DND-41 (cell line): Measurements from ENCODE around the gene ZNF322.
"Not testable (repeated sequence)": the region's sequence is repeated elsewhere in the genome, so short reads cannot be mapped to it uniquely, and the experiment has no call there.

ENCODE experiments used
- ATAC-seq: fragments of 200-7000 bp; cut with Tn5 transposase; 3 replicates; pipeline ENCODE4 v1.9.1; 2021; ENCODE audit warnings: low read depth; ENCODE audit not compliant: insufficient read depth
- DNase-seq: peaks from one replicate; pipeline ENCODE4 v3.0.0-alpha.2; 2020
- H2AFZ ChIP-seq: 2 replicates; pipeline ENCODE4 v1.6.0; 2012; ENCODE audit warnings: low read depth, low read length
- H3K27ac ChIP-seq: 2 replicates; pipeline ENCODE4 v1.5.1; 2012; ENCODE audit warnings: low read length, inconsistent platforms
- H3K27me3 ChIP-seq: fragments of 200-600 bp; sonication (generic); 2 replicates; pipeline ENCODE4 v1.6.0; 2012; ENCODE audit warnings: low read length, mild to moderate bottlenecking, inconsistent platforms; ENCODE audit not compliant: insufficient read depth, poor library complexity
- H3K36me3 ChIP-seq: 2 replicates; pipeline ENCODE4 v1.5.1; 2012; ENCODE audit warnings: low read length, inconsistent platforms; ENCODE audit not compliant: insufficient read depth
- H3K4me1 ChIP-seq: 2 replicates; pipeline ENCODE4 v1.5.1; 2012; ENCODE audit warnings: mild to moderate bottlenecking, low read length; ENCODE audit not compliant: insufficient read depth
- H3K4me2 ChIP-seq: 2 replicates; pipeline ENCODE4 v1.6.0; 2012; ENCODE audit warnings: mild to moderate bottlenecking, moderate library complexity, low read length, inconsistent platforms; ENCODE audit not compliant: insufficient read depth
- H3K4me3 ChIP-seq, 2 experiments: fragments of 200-600 bp in 1 of 2; shearing (Covaris generic) in 1 of 2; 2 replicates each; pipeline ENCODE4 v1.5.1; 2012 to 2016; ENCODE audit warnings: inconsistent platforms in 2 of 2, low read length in 2 of 2, mild to moderate bottlenecking in 2 of 2, low read depth in 1 of 2, moderate library complexity in 1 of 2
- H3K79me2 ChIP-seq: 2 replicates; pipeline ENCODE4 v1.6.0; 2012; ENCODE audit warnings: low read length, inconsistent platforms; ENCODE audit not compliant: insufficient read depth
- H3K9ac ChIP-seq: 2 replicates; pipeline ENCODE4 v1.6.0; 2012; ENCODE audit warnings: low read depth, mild to moderate bottlenecking, inconsistent platforms, low read length, moderate library complexity
- H3K9me3 ChIP-seq: 2 replicates; pipeline ENCODE4 v1.5.1; 2012; ENCODE audit warnings: low read length, moderate library complexity, mild to moderate bottlenecking, inconsistent platforms; ENCODE audit not compliant: insufficient read depth, severe bottlenecking
- H4K20me1 ChIP-seq: 2 replicates; pipeline ENCODE4 v1.6.0; 2012; ENCODE audit warnings: low read length; ENCODE audit not compliant: insufficient read depth
- EZH2 ChIP-seq: IDR thresholded peaks from 3 replicates; pipeline ENCODE4 v1.6.1; 2012; ENCODE audit warnings: borderline replicate concordance, low read depth, mild to moderate bottlenecking, moderate library complexity, low read length, inconsistent platforms; ENCODE audit not compliant: severe bottlenecking
- TF ChIP-seq, protein P1 (sequence below): IDR thresholded peaks from 2 replicates; pipeline ENCODE4 v1.5.1; 2012; ENCODE audit warnings: borderline replicate concordance, low read length, moderate library complexity, mild to moderate bottlenecking; ENCODE audit not compliant: poor library complexity, severe bottlenecking; ENCODE audit errors: extremely low read depth

The ZNF322 gene

DNA sequence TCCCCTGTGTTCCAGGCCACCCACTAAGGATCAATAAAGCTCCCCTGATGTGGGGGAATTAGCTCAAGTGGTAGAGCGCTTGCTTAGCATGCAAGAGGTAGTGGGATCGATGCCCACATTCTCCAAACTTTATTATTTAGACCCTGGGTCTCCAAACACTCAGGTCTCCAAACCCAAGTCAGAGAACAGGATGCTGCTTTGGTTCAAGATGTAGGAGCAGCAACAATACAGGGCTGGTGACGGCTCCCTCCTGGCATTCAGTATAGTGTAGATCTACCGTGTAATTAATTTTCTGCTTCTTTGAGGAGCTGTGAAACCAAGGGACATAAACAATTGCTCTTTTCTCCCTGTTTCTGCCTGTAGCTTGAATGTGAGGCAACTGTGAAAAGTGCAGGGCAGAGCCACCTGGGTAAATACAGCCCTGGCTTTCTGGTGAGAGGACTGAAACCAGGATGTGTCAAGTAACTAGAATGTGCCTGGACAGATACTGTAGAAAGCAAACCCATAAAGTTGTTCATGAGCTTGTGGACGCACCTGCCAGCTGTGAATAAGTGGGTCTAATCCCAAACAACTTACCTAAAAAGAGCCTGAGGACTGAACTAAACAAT lies 23.0 kb upstream of the ZNF322 start:
- H3K79me2 ChIP-seq, H2AFZ ChIP-seq, H3K4me1 ChIP-seq, H3K4me3 ChIP-seq, DNase-seq, H3K9me3 ChIP-seq, H3K36me3 ChIP-seq, H3K9ac ChIP-seq, ATAC-seq, H3K4me2 ChIP-seq, H4K20me1 ChIP-seq, H3K27ac ChIP-seq, H3K27me3 ChIP-seq: not testable (repeated sequence)

DNA sequence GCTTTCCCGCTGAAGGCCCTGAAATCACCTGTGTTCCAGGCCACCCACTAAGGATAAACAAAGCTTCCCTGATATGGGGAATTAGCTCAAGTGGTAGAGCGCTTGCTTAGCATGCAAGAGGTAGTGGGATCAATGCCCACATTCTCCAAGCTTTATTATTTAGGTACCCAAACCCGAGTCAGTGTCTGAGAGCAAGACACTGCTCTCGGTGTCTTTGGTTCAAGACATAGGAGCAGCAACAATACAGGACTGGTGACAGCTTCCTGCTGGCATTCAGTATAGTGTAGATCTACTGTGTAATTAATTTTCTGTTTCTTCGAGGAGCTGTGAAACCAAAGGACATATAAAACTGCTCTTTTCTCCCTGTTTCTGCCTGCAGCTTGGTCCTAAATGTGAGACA lies 13.7 kb upstream of the ZNF322 start:
- not testable (repeated sequence) for ATAC-seq, H3K27me3 ChIP-seq

DNA sequence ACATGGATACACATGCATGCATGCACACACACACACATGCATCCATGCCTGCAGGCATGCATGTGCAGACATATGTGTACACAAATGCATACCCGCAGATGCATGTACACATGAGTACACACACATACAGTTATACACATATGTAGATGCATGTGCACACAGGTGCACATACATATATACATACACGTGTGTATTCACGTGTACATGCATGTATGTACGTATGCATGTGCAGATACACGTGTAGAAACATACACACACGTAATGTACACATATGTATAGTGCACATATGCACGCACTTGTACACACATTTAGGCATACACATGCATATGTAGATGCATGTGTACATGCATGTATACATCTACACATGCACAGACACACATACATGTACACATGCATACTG lies 11.0 kb upstream of the ZNF322 start:
- H3K4me2 ChIP-seq, H3K4me3 ChIP-seq, H4K20me1 ChIP-seq, ATAC-seq, H3K27ac ChIP-seq, DNase-seq, H3K36me3 ChIP-seq, H3K4me1 ChIP-seq, H3K9me3 ChIP-seq, H3K9ac ChIP-seq, H3K79me2 ChIP-seq, H3K27me3 ChIP-seq, H2AFZ ChIP-seq: not testable (repeated sequence)

More for the DNA sequence above, 13.7 kb upstream of the ZNF322 start:
- H3K4me1 ChIP-seq, H4K20me1 ChIP-seq, H3K4me3 ChIP-seq, H3K9ac ChIP-seq, H3K36me3 ChIP-seq, DNase-seq, H3K4me2 ChIP-seq, H3K27ac ChIP-seq, H3K79me2 ChIP-seq, H2AFZ ChIP-seq, H3K9me3 ChIP-seq: not testable (repeated sequence)

GRCh38 chr6:26670003-26670402 lies 10.5 kb upstream of the ZNF322 start:
- DNase-seq, H3K79me2 ChIP-seq, H4K20me1 ChIP-seq, H3K4me1 ChIP-seq, H3K9ac ChIP-seq, H3K27ac ChIP-seq, ATAC-seq, H3K4me3 ChIP-seq, H3K27me3 ChIP-seq, H3K9me3 ChIP-seq, H3K36me3 ChIP-seq, H3K4me2 ChIP-seq, H2AFZ ChIP-seq: not testable (repeated sequence)

DNA sequence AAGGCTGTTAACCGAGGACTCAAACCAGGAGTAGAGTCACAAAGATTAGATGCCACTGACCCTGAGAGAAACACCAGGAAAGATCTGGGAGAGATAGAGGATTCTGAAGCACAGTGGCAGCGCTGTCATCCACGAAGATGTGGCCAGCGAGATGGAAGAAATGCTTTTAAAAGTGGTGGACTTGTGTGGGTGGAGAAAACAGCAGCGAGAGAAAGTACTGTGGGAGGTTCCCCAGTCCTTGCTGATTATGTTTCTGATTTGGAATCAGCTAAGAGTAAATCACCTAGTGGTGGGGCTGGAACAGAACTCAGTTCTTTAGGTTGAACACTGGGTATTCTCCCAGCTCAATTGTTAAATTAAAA lies 435 bp upstream of the ZNF322 start:
- ATAC-seq: peak; percentile 47
- H3K4me2 ChIP-seq: peak overlapping the region; percentile 99

More for the DNA sequence above, 435 bp upstream of the ZNF322 start:
- Histone ChIP-seq H4K20me1 (no peaks in the 10 kb centered on the region), H3K4me1 (peaks cover 25% of the 10 kb centered on the region), H3K4me3 (peak overlapping the region; percentile 57 to 73; a peak in 3 of 4 replicates), H3K27ac (peak overlapping the region; percentile 59), H3K9me3 (no peaks in the 10 kb centered on the region), H3K27me3 (peaks cover 8% of the 10 kb centered on the region), H3K79me2 (peaks cover 29% of the 10 kb centered on the region), H3K36me3 (peaks cover 8% of the 10 kb centered on the region; the same call in 1 of the 2 replicates), H2AFZ (peak overlapping the region; percentile 98), H3K9ac (peak overlapping the region; percentile 76)
- DNase-seq: no peak
- no peak for TF ChIP-seq EZH2
- TF ChIP-seq, protein P1, sequence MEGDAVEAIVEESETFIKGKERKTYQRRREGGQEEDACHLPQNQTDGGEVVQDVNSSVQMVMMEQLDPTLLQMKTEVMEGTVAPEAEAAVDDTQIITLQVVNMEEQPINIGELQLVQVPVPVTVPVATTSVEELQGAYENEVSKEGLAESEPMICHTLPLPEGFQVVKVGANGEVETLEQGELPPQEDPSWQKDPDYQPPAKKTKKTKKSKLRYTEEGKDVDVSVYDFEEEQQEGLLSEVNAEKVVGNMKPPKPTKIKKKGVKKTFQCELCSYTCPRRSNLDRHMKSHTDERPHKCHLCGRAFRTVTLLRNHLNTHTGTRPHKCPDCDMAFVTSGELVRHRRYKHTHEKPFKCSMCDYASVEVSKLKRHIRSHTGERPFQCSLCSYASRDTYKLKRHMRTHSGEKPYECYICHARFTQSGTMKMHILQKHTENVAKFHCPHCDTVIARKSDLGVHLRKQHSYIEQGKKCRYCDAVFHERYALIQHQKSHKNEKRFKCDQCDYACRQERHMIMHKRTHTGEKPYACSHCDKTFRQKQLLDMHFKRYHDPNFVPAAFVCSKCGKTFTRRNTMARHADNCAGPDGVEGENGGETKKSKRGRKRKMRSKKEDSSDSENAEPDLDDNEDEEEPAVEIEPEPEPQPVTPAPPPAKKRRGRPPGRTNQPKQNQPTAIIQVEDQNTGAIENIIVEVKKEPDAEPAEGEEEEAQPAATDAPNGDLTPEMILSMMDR: peak; percentile 31
